K562 (cell line): Measurements from ENCODE around the gene SET. TPM values are rescaled to one million over a fixed set of nuclear protein-coding genes. Genes with fewer than 3 reads are reported as not detected.
A peak's percentile ranks its signal among the peaks of the same experiment; 100 is the strongest.

Experiments used
- ATF3 ChIP-seq, 2 experiments: fragments of 450-650 bp in 1 of 2; sonication (generic) in 1 of 2; formaldehyde crosslinking in 1 of 2; IDR thresholded peaks in 1 of 2; conservative IDR thresholded peaks in 1 of 2; 2 replicates each; pipeline versions ENCODE4 v1.6.1 to v1.8.1; 2016 to 2023; ENCODE audit warnings: mild to moderate bottlenecking in 2 of 2, moderate library complexity in 2 of 2, inconsistent platforms in 1 of 2, missing genetic modification reagents in 1 of 2
- CHD1 ChIP-seq: fragments of 200-600 bp; sonication (generic); IDR thresholded peaks from one replicate; pipeline ENCODE4 v1.6.1; 2012; ENCODE audit warnings: mild to moderate bottlenecking, moderate library complexity, low read length, inconsistent platforms
- DDX20 ChIP-seq: fragments of 450-650 bp; IDR thresholded peaks from 2 replicates; pipeline ENCODE4 v1.6.1; 2016; ENCODE audit warnings: missing genetic modification characterization, low read depth, mild to moderate bottlenecking, missing compliant biosample characterization, moderate library complexity
- ELF4 ChIP-seq: fragments of 450-650 bp; formaldehyde crosslinking; IDR thresholded peaks from 2 replicates; pipeline ENCODE4 v1.4.0; 2022; ENCODE audit warnings: missing genetic modification characterization
- ESRRA ChIP-seq: fragments of 450-650 bp; IDR thresholded peaks from 2 replicates; pipeline ENCODE4 v1.6.1; 2014; ENCODE audit warnings: low read depth, mild to moderate bottlenecking, moderate library complexity, borderline replicate concordance
- GTF2F1 ChIP-seq: IDR thresholded peaks from 2 replicates; pipeline ENCODE4 v1.6.1; 2011; ENCODE audit warnings: low read depth, low read length, improper control_type of control experiment
- NBN ChIP-seq: fragments of 450-650 bp; IDR thresholded peaks from 2 replicates; pipeline ENCODE4 v1.6.1; 2016; ENCODE audit warnings: low read depth, mild to moderate bottlenecking
- NFYB ChIP-seq: IDR thresholded peaks from 2 replicates; pipeline ENCODE4 v1.6.1; 2011; ENCODE audit warnings: mild to moderate bottlenecking, moderate library complexity; ENCODE audit not compliant: insufficient read length; ENCODE audit errors: extremely low read depth
- PYGO2 ChIP-seq: fragments of 450-650 bp; IDR thresholded peaks from 2 replicates; pipeline ENCODE4 v1.6.1; 2016; ENCODE audit warnings: mild to moderate bottlenecking, missing genetic modification characterization, moderate library complexity, missing compliant biosample characterization
- SP2 ChIP-seq: IDR thresholded peaks from 2 replicates; pipeline ENCODE4 v1.6.1; 2011; ENCODE audit warnings: mild to moderate bottlenecking, low read depth, low read length, moderate library complexity; ENCODE audit not compliant: poor library complexity, severe bottlenecking; ENCODE audit errors: extremely low read depth
- TOE1 ChIP-seq, 2 experiments: fragments of 450-650 bp in 1 of 2; sonication (generic) in 1 of 2; formaldehyde crosslinking in 1 of 2; IDR thresholded peaks; 2 replicates each; pipeline versions ENCODE4 v1.7.1 to v1.8.0; 2016 to 2022; ENCODE audit warnings: borderline replicate concordance in 2 of 2, mild to moderate bottlenecking in 2 of 2, antibody characterized with exemption in 1 of 2, inconsistent platforms in 1 of 2, low read depth in 1 of 2, missing genetic modification reagents in 1 of 2, moderate library complexity in 1 of 2
- ZBTB40 ChIP-seq, 2 experiments: fragments of 450-650 bp in 1 of 2; sonication (generic) in 1 of 2; formaldehyde crosslinking in 1 of 2; IDR thresholded peaks; 2 replicates each; pipeline versions ENCODE4 v1.7.1 to v1.9.0; 2016 to 2022; ENCODE audit warnings: inconsistent platforms in 1 of 2, mild to moderate bottlenecking in 1 of 2, missing genetic modification reagents in 1 of 2
- ZNF24 ChIP-seq: fragments of 450-650 bp; IDR thresholded peaks from 2 replicates; pipeline ENCODE4 v1.6.1; 2016
- ZSCAN32 ChIP-seq: fragments of 450-650 bp; formaldehyde crosslinking; IDR thresholded peaks from 2 replicates; pipeline ENCODE4 v1.4.0; 2020; ENCODE audit warnings: mild to moderate bottlenecking, moderate library complexity
- polyA plus RNA-seq, 8 experiments: library from polyadenylated mRNA; depleted of rRNA in 4 of 8; stranded (reverse) in 5 of 8; unstranded in 3 of 8; fragments of >200 nt; fragmentation: Nextera tagmentation in 2 of 8; fragmentation: Illumina TruSeq in 1 of 8; extraction: Ambion mirVana in 2 of 8; extraction: Trizol in 1 of 8; gene quantifications; 2 replicates each; pipeline versions ENCODE4 v1.2.1 to v1.2.3, GENCODE V29; 2011 to 2014; ENCODE audit warnings: inconsistent platforms in 1 of 8, missing spikeins in 1 of 8
- total RNA-seq, 7 experiments: library from RNA; depleted of rRNA in 6 of 7; stranded (reverse); fragments of >200 nt in 6 of 7; fragmentation: Illumina TruSeq in 2 of 7; extraction: Trizol in 2 of 7; gene quantifications; 2 replicates each; pipeline versions ENCODE4 v1.2.1 to v1.2.3, GENCODE V29; 2011 to 2021; ENCODE audit warnings: low replicate concordance in 1 of 7

The SET gene
- total and polyA plus RNA-seq, 9 of the 15 experiments (the other 6 are each of a cell fraction or from before 2014, with no cell fraction given), result 404 to 1,447 (median 907) TPM

GRCh38 chr9:128656416-128657343 lies 32.3 kb upstream of the SET start, which contains the start of gene DYNC2I2 (continued):
- peak; percentile 86 for TF ChIP-seq ZBTB40 (IDR thresholded peaks at IDR 0.05)
- TF ChIP-seq ZBTB40 (CRISPR knock-in tag; IDR thresholded peaks at IDR 0.05), result no peak
- 0 out of 2 replicates have a peak, but pooled peaks have one; percentile 41 for TF ChIP-seq ZNF24
- peak; percentile 84 for TF ChIP-seq CHD1
- peak; percentile 59; the same call in 1 of the 2 replicates for TF ChIP-seq PYGO2 (tag)
- no peak for TF ChIP-seq SP2
- TF ChIP-seq TOE1 (IDR thresholded peaks at IDR 0.05; ENCODE audit: borderline replicate concordance), result peak; percentile 80
- peak; percentile 90 for TF ChIP-seq TOE1 (CRISPR knock-in tag; IDR thresholded peaks at IDR 0.05; ENCODE audit: borderline replicate concordance, low read depth)
- TF ChIP-seq ESRRA, result peak; percentile 79
- peak; percentile 45 for TF ChIP-seq NBN
- no peak for TF ChIP-seq DDX20 (tag)
- peak; percentile 47; the same call in 1 of the 2 replicates for TF ChIP-seq GTF2F1
- TF ChIP-seq ZSCAN32 (CRISPR knock-in tag), result peak; percentile 72
- TF ChIP-seq ATF3 (IDR thresholded peaks at IDR 0.05), result no peak; the same call in 1 of the 2 replicates
- peak; percentile 93 for TF ChIP-seq ATF3 (CRISPR knock-in tag; conservative IDR thresholded peaks at IDR 0.05)
- TF ChIP-seq NFYB, result no peak
- TF ChIP-seq ELF4 (CRISPR knock-in tag), result peak; percentile 97
